Body of pancreas (tissue), 4 donors: ENCODE measurements around the gene DLG1.

Experiments used
- POLR2A ChIP-seq, 3 donors: fragments of 450-650 bp; IDR thresholded peaks; one replicate each; pipeline ENCODE4 v1.6.1; 2016; ENCODE audit warnings: antibody characterized with exemption in 3 of 3, mild to moderate bottlenecking in 2 of 3
- TF ChIP-seq, protein P1 (sequence below), 7 experiments: fragments of 450-650 bp in 4 of 7; fragments of 200-600 bp in 3 of 7; sonication (generic) in 3 of 7; IDR thresholded peaks; one replicate each; pipeline ENCODE4 v1.5.1; 2016 to 2019; ENCODE audit warnings: antibody characterized with exemption in 7 of 7

DNA sequence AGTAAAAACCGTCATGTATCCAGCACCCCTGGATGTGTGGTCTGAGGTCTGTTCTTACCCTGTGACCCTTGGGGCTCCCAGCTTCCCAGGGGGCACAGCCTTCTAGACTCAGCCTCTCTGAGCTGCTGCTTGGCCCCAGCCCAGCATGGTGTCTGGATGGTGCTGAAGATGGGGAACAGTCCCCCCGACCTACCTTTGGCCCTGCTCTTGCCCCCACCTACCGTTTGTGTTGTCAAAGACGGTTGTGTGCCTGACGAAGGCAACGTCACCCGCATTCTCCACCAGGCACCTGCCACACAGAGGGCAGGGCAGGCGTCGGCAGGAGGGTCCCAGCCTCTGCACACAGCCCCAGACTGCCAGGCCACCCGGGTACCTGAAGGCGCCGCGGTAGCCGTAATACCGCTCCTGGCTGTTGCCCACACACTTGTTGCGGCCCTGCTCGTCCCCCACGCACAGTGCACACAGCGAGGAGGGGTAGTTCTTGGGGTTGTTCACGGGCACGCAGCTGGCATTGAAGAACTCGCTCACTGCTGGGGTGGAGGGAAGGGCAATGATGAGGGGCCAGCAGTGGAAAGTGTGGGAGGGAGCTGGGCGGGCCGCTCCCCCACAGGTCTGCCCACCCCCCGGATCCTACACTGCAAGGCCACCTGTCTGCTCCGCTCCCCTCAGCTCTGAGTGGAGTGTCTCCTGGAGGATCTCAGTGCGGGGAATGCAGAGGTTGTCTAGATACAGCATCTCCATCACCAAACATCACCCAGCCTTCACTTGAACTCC lies 289.8 kb downstream of the DLG1 start:
- TF ChIP-seq, protein P1, sequence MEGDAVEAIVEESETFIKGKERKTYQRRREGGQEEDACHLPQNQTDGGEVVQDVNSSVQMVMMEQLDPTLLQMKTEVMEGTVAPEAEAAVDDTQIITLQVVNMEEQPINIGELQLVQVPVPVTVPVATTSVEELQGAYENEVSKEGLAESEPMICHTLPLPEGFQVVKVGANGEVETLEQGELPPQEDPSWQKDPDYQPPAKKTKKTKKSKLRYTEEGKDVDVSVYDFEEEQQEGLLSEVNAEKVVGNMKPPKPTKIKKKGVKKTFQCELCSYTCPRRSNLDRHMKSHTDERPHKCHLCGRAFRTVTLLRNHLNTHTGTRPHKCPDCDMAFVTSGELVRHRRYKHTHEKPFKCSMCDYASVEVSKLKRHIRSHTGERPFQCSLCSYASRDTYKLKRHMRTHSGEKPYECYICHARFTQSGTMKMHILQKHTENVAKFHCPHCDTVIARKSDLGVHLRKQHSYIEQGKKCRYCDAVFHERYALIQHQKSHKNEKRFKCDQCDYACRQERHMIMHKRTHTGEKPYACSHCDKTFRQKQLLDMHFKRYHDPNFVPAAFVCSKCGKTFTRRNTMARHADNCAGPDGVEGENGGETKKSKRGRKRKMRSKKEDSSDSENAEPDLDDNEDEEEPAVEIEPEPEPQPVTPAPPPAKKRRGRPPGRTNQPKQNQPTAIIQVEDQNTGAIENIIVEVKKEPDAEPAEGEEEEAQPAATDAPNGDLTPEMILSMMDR (IDR thresholded peaks at IDR 0.05), result no peak
- no peak for TF ChIP-seq POLR2A (IDR thresholded peaks at IDR 0.05)
